NT2/D1 (cell line): ENCODE results near the gene DOCK1.

Experiments
- YY1 ChIP-seq: IDR thresholded peaks from 2 replicates; pipeline ENCODE4 v1.6.1; 2011; ENCODE audit not compliant: insufficient read length, insufficient read depth
- ZNF274 ChIP-seq: IDR thresholded peaks from 2 replicates; pipeline ENCODE4 v1.6.1; 2011; ENCODE audit warnings: mild to moderate bottlenecking, low read depth, low read length

- no peak for TF ChIP-seq YY1
- TF ChIP-seq ZNF274: no peak
These were observed 444.5 kb downstream of the DOCK1 start for GRCh38 chr10:127349737-127350136.
